Stomach (tissue), 9 donors: ENCODE data around the gene WDR20. TPM values are rescaled to one million over a fixed set of nuclear protein-coding genes. Genes with fewer than 3 reads are reported as not detected.

ENCODE experiments used
- DNase-seq, 2 donors: peaks; one replicate each; pipeline versions ENCODE4 v3.0.0 to v3.0.0-alpha.2; 2013 to 2019
- H3K27ac ChIP-seq, 5 donors: fragments of 200-600 bp in 4 of 5; sonication (generic) in 4 of 5; one replicate each; pipeline ENCODE4 v1.5.1; 2013 to 2019; ENCODE audit warnings: mild to moderate bottlenecking in 1 of 5, moderate library complexity in 1 of 5
- H3K27me3 ChIP-seq, 3 donors: fragments of 200-600 bp; sonication (generic); one replicate each; pipeline ENCODE4 v1.5.1; 2017 to 2019; ENCODE audit warnings: mixed run types in 1 of 3
- H3K36me3 ChIP-seq, 4 donors: fragments of 200-600 bp; sonication (generic); 1 replicate in 3 of 4; 2 replicates in 1 of 4; pipeline ENCODE4 v1.5.1; 2016 to 2019
- H3K4me1 ChIP-seq, 4 donors: fragments of 200-600 bp; sonication (generic); one replicate each; pipeline ENCODE4 v1.5.1; 2016 to 2019
- H3K4me3 ChIP-seq, 4 donors: fragments of 200-600 bp; sonication (generic) in 3 of 4; one replicate each; pipeline ENCODE4 v1.5.1; 2016 to 2019; ENCODE audit warnings: mild to moderate bottlenecking in 1 of 4
- H3K9me3 ChIP-seq, 4 donors: fragments of 200-600 bp; sonication (generic); one replicate each; pipeline ENCODE4 v1.5.1; 2016 to 2019
- EP300 ChIP-seq: sonication (generic); formaldehyde crosslinking; IDR thresholded peaks from one replicate; pipeline ENCODE4 v1.6.1; 2017; ENCODE audit warnings: antibody characterized with exemption
- POLR2A ChIP-seq, 4 donors: fragments of 450-650 bp; IDR thresholded peaks; one replicate each; pipeline ENCODE4 v1.6.1; 2016; ENCODE audit warnings: antibody characterized with exemption in 4 of 4, control low read depth in 2 of 4, mild to moderate bottlenecking in 1 of 4, moderate library complexity in 1 of 4
- POLR2AphosphoS5 ChIP-seq, 3 donors: sonication (generic); formaldehyde crosslinking; IDR thresholded peaks; one replicate each; pipeline ENCODE4 v1.6.1; 2016; ENCODE audit warnings: antibody characterized with exemption in 3 of 3
- WGBS, 5 donors: extraction: QIAGEN DNeasy Blood & Tissue Kit in 3 of 5; methylation state at CpG; one replicate each; pipeline versions ENCODE4 v1.1.5 to v1.1.7; 2013 to 2018; 5-methylcytosine and 5-hydroxymethylcytosine counted together
- intact Hi-C: fragments of 100-400 bp; cut with DNase I; formaldehyde crosslinking; loops from one replicate; pipeline ENCODE4 v1.15.1; 2023; ENCODE audit warnings: low total_unique reads
- polyA plus RNA-seq, 3 donors: library from polyadenylated mRNA; stranded (reverse); fragments of 200-250 nt; gene quantifications; one replicate each; pipeline ENCODE4 v1.2.3, GENCODE V29; 2013
- total RNA-seq, 5 donors: library from RNA; depleted of rRNA; stranded (reverse); fragments of >200 nt; gene quantifications; one replicate each; pipeline versions ENCODE4 v1.1.0 to v1.2.3, GENCODE V29; 2014 to 2016
- TF ChIP-seq, protein P1 (sequence below), 7 experiments: fragments of 450-650 bp in 4 of 7; fragments of 200-600 bp in 3 of 7; sonication (generic) in 3 of 7; IDR thresholded peaks; one replicate each; pipeline ENCODE4 v1.5.1; 2016 to 2019; ENCODE audit warnings: antibody characterized with exemption in 7 of 7, control low read depth in 2 of 7, mild to moderate bottlenecking in 1 of 7
- donor health status: healthy with polysubstance abuse.
- donor health status: Bipolar disorder and iron deficiency.
- donor health status: healthy.

Gene WDR20
- total and polyA plus RNA-seq, 8 donors: 8.2 to 44.2 (median 14.5) TPM

- no peak for DNase-seq
Observed at GRCh38 chr14:102212356-102212755, 72.7 kb downstream of the WDR20 start.

DNA sequence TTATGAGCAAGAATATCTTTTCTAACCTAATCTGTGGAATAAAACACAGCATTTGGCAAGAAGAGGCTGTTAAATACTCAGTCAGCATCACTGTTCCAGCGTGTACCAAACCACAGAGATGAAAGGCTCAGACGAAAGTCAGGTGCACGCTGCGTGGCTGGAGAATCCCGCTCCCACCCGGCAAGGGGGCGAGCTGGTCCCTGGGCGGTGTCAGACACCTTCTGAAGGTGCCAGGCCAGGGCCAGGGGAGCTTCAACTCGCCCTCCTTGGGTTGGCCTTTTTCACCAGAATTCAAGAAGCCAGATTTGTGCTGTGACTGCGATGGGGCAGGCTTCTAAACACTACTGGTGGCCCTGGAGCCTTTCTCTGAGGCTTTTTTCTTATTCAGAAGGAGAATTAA, 73.1 kb downstream of the WDR20 start:
- Histone ChIP-seq H3K27ac (no peak overlapping the region), H3K27me3 (no peaks in the 10 kb centered on the region), H3K4me3 (no peak overlapping the region), H3K36me3 (peaks cover 18 to 83% (median 59%) of the 10 kb centered on the region in 4 donors), H3K9me3 (no peaks in the 10 kb centered on the region), H3K4me1 (peaks cover 0 to 18% (median 8%) of the 10 kb centered on the region in 4 donors)
- no peak for DNase-seq
- WGBS, 5 donors: 89 to 96% (median 92%) methylated on average over 10 of the region's 10 CpGs
- TF ChIP-seq POLR2A (IDR thresholded peaks at IDR 0.05) (no peak), POLR2AphosphoS5 (IDR thresholded peaks at IDR 0.05) (no peak)
- intact Hi-C loops: no loop called here

More at GRCh38 chr14:102212356-102212755, 72.7 kb downstream of the WDR20 start:
- Histone ChIP-seq H3K4me1 (peaks cover 0 to 18% (median 8%) of the 10 kb centered on the region in 4 donors), H3K27ac (no peak overlapping the region), H3K9me3 (no peaks in the 10 kb centered on the region), H3K36me3 (peaks cover 21 to 83% (median 57%) of the 10 kb centered on the region in 4 donors), H3K27me3 (no peaks in the 10 kb centered on the region), H3K4me3 (no peak overlapping the region)
- TF ChIP-seq EP300 (no peak), POLR2AphosphoS5 (IDR thresholded peaks at IDR 0.05) (no peak), POLR2A (IDR thresholded peaks at IDR 0.05) (no peak)
- TF ChIP-seq, protein P1, sequence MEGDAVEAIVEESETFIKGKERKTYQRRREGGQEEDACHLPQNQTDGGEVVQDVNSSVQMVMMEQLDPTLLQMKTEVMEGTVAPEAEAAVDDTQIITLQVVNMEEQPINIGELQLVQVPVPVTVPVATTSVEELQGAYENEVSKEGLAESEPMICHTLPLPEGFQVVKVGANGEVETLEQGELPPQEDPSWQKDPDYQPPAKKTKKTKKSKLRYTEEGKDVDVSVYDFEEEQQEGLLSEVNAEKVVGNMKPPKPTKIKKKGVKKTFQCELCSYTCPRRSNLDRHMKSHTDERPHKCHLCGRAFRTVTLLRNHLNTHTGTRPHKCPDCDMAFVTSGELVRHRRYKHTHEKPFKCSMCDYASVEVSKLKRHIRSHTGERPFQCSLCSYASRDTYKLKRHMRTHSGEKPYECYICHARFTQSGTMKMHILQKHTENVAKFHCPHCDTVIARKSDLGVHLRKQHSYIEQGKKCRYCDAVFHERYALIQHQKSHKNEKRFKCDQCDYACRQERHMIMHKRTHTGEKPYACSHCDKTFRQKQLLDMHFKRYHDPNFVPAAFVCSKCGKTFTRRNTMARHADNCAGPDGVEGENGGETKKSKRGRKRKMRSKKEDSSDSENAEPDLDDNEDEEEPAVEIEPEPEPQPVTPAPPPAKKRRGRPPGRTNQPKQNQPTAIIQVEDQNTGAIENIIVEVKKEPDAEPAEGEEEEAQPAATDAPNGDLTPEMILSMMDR (IDR thresholded peaks at IDR 0.05): no peak
- WGBS, 5 donors: 86 to 95% (median 87%) methylated on average over 8 of the region's 8 CpGs
- intact Hi-C loops: no loop called here

DNA sequence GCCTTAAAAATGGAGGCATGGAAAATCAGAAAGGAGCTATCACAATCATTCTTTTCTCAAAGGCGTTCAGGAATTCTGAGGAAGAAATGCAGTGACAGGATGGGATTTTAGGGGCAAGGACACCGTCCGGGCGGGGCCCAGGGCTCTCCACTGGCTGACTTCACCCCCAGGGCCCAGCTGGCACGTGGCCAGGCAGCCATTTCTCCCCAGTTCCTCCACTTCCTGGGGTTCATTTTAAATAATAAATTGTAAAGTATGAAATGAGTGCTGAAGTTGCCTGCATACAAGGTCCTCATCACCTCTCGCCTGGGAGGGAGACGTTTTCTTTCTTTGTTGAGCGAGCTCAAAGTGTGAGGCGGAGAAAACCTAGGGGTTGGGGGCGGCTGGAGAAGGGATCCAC, 73.8 kb downstream of the WDR20 start:
- Histone ChIP-seq H3K4me1 (peaks cover 0 to 18% (median 8%) of the 10 kb centered on the region in 4 donors), H3K9me3 (no peaks in the 10 kb centered on the region), H3K27ac (no peak overlapping the region), H3K4me3 (no peak overlapping the region), H3K36me3 (peaks cover 12 to 80% (median 54%) of the 10 kb centered on the region in 4 donors), H3K27me3 (no peaks in the 10 kb centered on the region)
- DNase-seq: no peak
- 87 to 92% (median 90%) methylated on average over 10 of the region's 10 CpGs for WGBS, 5 donors
- intact Hi-C loops: no loop called here
- TF ChIP-seq POLR2AphosphoS5 (IDR thresholded peaks at IDR 0.05) (no peak), EP300 (no peak), POLR2A (IDR thresholded peaks at IDR 0.05) (no peak)
- TF ChIP-seq, protein P1 (IDR thresholded peaks at IDR 0.05): no peak

GRCh38 chr14:102213984-102214658, 74.4 kb downstream of the WDR20 start:
- H3K27me3 ChIP-seq: no peaks in the 10 kb centered on the region
- intact Hi-C loops: no loop called here
- 87 to 92% (median 91%) methylated on average over 25 of the region's 25 CpGs for WGBS, 5 donors

More at GRCh38 chr14:102213984-102214658, 74.4 kb downstream of the WDR20 start:
- H3K36me3 ChIP-seq: peaks cover 6 to 76% (median 52%) of the 10 kb centered on the region in 4 donors
- no peak overlapping the region for H3K4me3 ChIP-seq
- H3K4me1 ChIP-seq: peaks cover 0 to 18% (median 8%) of the 10 kb centered on the region in 4 donors
- H3K27ac ChIP-seq: no peak overlapping the region
- DNase-seq: no peak
- TF ChIP-seq, protein P1 (IDR thresholded peaks at IDR 0.05): no peak
- TF ChIP-seq POLR2AphosphoS5 (IDR thresholded peaks at IDR 0.05): no peak
- no peak for TF ChIP-seq POLR2A (IDR thresholded peaks at IDR 0.05)
- no peak for TF ChIP-seq EP300
- no peaks in the 10 kb centered on the region for H3K9me3 ChIP-seq
